SU-DHL-6 (cell line): ENCODE data around the gene DYNLL1.
"Not testable (repeated sequence)": the region's sequence is repeated elsewhere in the genome, so short reads cannot be mapped to it uniquely, and the experiment has no call there.

Source experiments
- H2AFZ ChIP-seq: fragments of 200-600 bp; sonication (generic); 2 replicates; pipeline ENCODE4 v1.6.1; 2014; ENCODE audit warnings: low read depth, mild to moderate bottlenecking, moderate library complexity, mixed read lengths, antibody characterized with exemption, low read length; ENCODE audit not compliant: severe bottlenecking
- H3F3A ChIP-seq: fragments of 200-600 bp; shearing (Covaris generic); 2 replicates; pipeline ENCODE4 v1.6.0; 2016; ENCODE audit warnings: antibody characterized with exemption, mild to moderate bottlenecking; ENCODE audit not compliant: insufficient read depth
- H3K27ac ChIP-seq: fragments of 200-600 bp; sonication (generic); 2 replicates; pipeline ENCODE4 v1.5.1; 2016; ENCODE audit warnings: low read depth, mild to moderate bottlenecking, low read length, moderate library complexity, mixed read lengths
- H3K27me3 ChIP-seq: fragments of 200-600 bp; sonication (generic), shearing (Covaris generic); 2 replicates; pipeline ENCODE4 v1.6.0; 2014; ENCODE audit warnings: mild to moderate bottlenecking, low read length
- H3K36me3 ChIP-seq: fragments of 200-600 bp; sonication (generic); 2 replicates; pipeline ENCODE4 v1.6.1; 2014; ENCODE audit warnings: mild to moderate bottlenecking, low read length, mixed read lengths
- H3K4me2 ChIP-seq: fragments of 300-600, 200-600 bp; shearing (Covaris generic), sonication (generic); 2 replicates; pipeline ENCODE4 v1.6.0; 2014; ENCODE audit warnings: low read length, low read depth, mild to moderate bottlenecking; ENCODE audit not compliant: poor library complexity, severe bottlenecking
- H3K4me3 ChIP-seq: fragments of 200-600 bp; sonication (generic); 2 replicates; pipeline ENCODE4 v1.5.1; 2014; ENCODE audit warnings: antibody characterized with exemption, low read length, mild to moderate bottlenecking, mixed read lengths; ENCODE audit not compliant: insufficient read depth, poor library complexity, severe bottlenecking
- H3K79me2 ChIP-seq: fragments of 200-600 bp; sonication (generic); 2 replicates; pipeline ENCODE4 v1.6.1; 2014; ENCODE audit warnings: mild to moderate bottlenecking, low read length, moderate library complexity; ENCODE audit not compliant: insufficient read depth
- H3K9ac ChIP-seq: fragments of 200-600 bp; sonication (generic); 2 replicates; pipeline ENCODE4 v1.7.0; 2014; ENCODE audit warnings: mild to moderate bottlenecking, low read length
- H3K9me2 ChIP-seq: fragments of 200-600 bp; sonication (generic); replicated peaks from 2 replicates; pipeline ENCODE4 v1.6.1; 2014; ENCODE audit warnings: low read length; ENCODE audit not compliant: insufficient read depth
- H3K9me3 ChIP-seq: fragments of 200-600 bp; sonication (generic); 2 replicates; pipeline ENCODE4 v1.6.1; 2014; ENCODE audit warnings: low read length, mixed read lengths; ENCODE audit not compliant: insufficient read depth
- H4K20me1 ChIP-seq: fragments of 200-600 bp; sonication (generic); 2 replicates; pipeline ENCODE4 v1.6.1; 2014; ENCODE audit warnings: low read depth, mild to moderate bottlenecking, antibody characterized with exemption, low read length, moderate library complexity, mixed read lengths
- EZH2phosphoT487 ChIP-seq: fragments of 200-600 bp; sonication (generic), shearing (Covaris generic); conservative IDR thresholded peaks from 2 replicates; pipeline ENCODE4 v1.6.1; 2018; ENCODE audit warnings: mild to moderate bottlenecking, antibody characterized with exemption, low read length, moderate library complexity, mixed read lengths
- TF ChIP-seq, protein P1 (sequence below): fragments of 200-600 bp; sonication (generic); IDR thresholded peaks from one replicate; pipeline ENCODE4 v1.5.1; 2017; ENCODE audit warnings: antibody characterized with exemption, mild to moderate bottlenecking, low read length, moderate library complexity; ENCODE audit not compliant: insufficient read depth, poor library complexity, severe bottlenecking

The DYNLL1 gene

DNA sequence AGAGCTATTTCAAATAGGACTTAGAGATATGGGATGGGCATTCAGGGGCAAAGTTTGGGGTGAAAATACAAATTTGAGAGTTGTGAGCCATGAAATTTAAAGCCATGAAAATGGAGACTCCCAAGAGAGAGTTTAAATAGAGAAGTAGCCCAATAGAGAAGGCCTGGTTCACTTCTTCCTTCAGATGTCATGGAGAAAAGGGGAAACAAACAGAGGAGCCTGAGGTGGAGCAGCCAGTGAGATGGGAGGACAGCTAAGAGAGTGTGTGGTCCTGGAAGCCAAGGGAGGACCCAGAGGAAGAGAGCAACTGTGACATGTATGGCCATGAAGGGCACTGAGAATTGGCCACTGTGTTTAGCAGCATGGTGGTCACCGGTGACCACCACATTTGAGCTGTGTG lies 12.3 kb upstream of the DYNLL1 start:
- Histone ChIP-seq H3K4me2 (no peak overlapping the region), H3K4me3 (no peak overlapping the region), H3K36me3 (no peaks in the 10 kb centered on the region), H3K27me3 (no peaks in the 10 kb centered on the region), H3K9me2 (no peaks in the 10 kb centered on the region), H3K27ac (no peak overlapping the region), H3K9ac (no peak overlapping the region), H2AFZ (no peak overlapping the region), H3K9me3 (no peaks in the 10 kb centered on the region), H3K79me2 (no peaks in the 10 kb centered on the region), H4K20me1 (no peaks in the 10 kb centered on the region), H3F3A (no peaks in the 10 kb centered on the region)
- TF ChIP-seq EZH2phosphoT487, result no peak
- TF ChIP-seq, protein P1, sequence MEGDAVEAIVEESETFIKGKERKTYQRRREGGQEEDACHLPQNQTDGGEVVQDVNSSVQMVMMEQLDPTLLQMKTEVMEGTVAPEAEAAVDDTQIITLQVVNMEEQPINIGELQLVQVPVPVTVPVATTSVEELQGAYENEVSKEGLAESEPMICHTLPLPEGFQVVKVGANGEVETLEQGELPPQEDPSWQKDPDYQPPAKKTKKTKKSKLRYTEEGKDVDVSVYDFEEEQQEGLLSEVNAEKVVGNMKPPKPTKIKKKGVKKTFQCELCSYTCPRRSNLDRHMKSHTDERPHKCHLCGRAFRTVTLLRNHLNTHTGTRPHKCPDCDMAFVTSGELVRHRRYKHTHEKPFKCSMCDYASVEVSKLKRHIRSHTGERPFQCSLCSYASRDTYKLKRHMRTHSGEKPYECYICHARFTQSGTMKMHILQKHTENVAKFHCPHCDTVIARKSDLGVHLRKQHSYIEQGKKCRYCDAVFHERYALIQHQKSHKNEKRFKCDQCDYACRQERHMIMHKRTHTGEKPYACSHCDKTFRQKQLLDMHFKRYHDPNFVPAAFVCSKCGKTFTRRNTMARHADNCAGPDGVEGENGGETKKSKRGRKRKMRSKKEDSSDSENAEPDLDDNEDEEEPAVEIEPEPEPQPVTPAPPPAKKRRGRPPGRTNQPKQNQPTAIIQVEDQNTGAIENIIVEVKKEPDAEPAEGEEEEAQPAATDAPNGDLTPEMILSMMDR, result no peak

DNA sequence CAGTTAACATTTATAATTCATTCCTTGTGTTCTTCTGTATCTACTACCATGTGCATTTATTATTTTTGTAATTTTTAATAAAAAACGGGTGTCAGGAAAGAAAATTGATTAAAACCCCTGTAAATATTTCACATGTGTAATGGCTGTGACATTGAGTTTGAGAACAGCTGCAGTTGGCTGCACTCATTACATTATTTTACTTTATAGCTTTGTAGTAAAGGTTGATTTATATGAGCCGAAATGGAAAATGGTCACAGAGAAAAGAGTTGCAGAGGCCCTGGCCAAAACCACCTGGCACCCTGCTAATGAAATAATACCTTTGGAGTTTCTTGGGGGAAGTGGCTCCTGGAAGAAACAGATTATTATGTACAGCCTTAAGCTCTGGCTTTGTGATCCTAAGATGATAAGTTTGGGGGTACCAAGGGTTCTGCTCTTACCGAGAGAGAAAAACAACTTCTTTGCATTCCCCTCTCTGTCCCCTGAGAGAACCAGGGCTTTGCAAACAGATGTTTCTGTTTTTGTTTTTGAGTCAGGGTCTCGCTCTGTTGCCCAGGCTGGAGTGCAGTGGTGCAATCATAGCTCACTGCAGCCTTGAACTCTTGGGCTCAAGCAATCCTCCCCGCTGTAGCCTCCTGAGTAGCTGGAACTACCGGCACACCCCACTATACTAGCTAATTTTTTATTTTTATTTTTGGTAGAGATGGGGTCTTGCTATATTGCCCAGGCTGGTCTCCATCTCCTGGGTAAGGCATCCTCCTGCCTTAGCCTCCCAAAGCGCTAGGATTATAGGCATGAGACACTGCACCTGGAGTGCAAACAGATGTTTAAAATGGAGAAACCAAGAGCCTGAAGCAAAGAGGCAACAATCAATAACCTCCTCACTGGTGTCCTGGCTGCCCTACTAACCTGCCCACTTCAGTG lies 9.7 kb upstream of the DYNLL1 start:
- Histone ChIP-seq H3K27me3 (no peaks in the 10 kb centered on the region), H3K4me3 (no peak overlapping the region), H3F3A (no peaks in the 10 kb centered on the region), H2AFZ (no peak overlapping the region), H3K27ac (no peak overlapping the region), H3K4me2 (peak overlapping the region; percentile 2), H3K9me2 (no peaks in the 10 kb centered on the region), H3K36me3 (no peaks in the 10 kb centered on the region), H4K20me1 (no peaks in the 10 kb centered on the region), H3K9me3 (no peaks in the 10 kb centered on the region), H3K9ac (no peak overlapping the region), H3K79me2 (no peaks in the 10 kb centered on the region)
- TF ChIP-seq, protein P1, result no peak
- TF ChIP-seq EZH2phosphoT487, result no peak

DNA sequence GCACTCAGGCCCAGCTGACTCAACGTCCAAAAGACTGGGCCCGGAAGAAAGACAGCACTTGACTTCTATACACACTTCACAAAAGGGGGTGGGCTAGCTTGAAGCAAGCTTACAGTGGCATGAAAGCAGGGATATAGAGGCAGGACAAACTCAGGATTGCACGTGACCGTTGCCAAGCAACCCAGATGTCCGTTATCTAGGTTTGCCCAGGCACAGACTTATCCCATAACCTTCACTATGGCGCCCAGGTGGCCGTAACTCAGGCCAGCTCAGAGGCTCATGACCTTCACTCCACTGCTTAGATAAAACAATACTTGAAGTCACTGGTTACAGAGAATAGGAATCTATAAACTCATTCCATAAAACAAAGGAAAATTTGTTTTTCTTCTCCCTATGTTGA lies 8.4 kb upstream of the DYNLL1 start:
- H3K79me2 ChIP-seq, H2AFZ ChIP-seq, H4K20me1 ChIP-seq, H3K27ac ChIP-seq, H3K4me3 ChIP-seq, H3K9me3 ChIP-seq, H3K4me2 ChIP-seq, H3K36me3 ChIP-seq, H3K27me3 ChIP-seq, H3F3A ChIP-seq, H3K9me2 ChIP-seq, H3K9ac ChIP-seq: not testable (repeated sequence)

DNA sequence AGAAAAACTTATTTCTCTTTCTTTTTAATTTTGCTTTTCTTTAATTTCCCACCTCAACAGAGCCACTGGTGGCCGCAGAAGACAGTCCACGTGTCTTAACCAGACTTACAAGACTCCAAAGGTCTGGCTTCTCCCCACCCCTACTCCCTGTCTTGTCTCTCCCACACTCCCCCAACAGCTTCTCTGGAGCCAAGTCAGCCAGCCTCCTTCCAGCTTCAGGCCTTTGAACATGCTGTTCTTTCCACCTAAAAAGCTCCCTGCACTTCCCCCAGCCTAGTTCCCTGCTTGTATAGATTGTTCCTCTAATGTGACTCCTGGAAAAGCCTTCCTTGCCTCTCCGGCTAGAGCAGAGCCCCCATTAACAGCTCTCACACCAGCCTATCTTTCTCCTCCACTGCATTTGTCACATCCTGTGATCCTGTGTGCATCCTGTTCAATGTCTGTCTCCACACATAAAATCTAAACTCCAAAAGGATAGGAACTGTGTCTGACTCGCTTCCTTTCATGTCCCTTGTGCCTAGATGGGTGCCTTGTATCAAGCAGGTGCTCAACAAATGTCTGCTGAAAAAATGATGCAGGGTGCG lies 7.8 kb upstream of the DYNLL1 start:
- Histone ChIP-seq H3K79me2 (no peaks in the 10 kb centered on the region), H3K27ac (no peak overlapping the region), H3K9me2 (no peaks in the 10 kb centered on the region), H4K20me1 (no peaks in the 10 kb centered on the region), H3K4me2 (no peak overlapping the region), H3K36me3 (no peaks in the 10 kb centered on the region), H3K27me3 (no peaks in the 10 kb centered on the region), H3K4me3 (no peak overlapping the region), H3K9ac (no peak overlapping the region), H3K9me3 (no peaks in the 10 kb centered on the region), H2AFZ (no peak overlapping the region), H3F3A (no peaks in the 10 kb centered on the region)
- TF ChIP-seq, protein P1, result no peak
